ENCODE results near the gene ROBO1. TPM values are rescaled to one million over a fixed set of nuclear protein-coding genes. Genes with fewer than 3 reads are reported as not detected.

ROBO1 gene
- total and polyA plus RNA-seq, 2 of the 8 experiments (the other 6 are each of a cell fraction or from before 2014, with no cell fraction given): 51.4 to 91.0 TPM

DNA sequence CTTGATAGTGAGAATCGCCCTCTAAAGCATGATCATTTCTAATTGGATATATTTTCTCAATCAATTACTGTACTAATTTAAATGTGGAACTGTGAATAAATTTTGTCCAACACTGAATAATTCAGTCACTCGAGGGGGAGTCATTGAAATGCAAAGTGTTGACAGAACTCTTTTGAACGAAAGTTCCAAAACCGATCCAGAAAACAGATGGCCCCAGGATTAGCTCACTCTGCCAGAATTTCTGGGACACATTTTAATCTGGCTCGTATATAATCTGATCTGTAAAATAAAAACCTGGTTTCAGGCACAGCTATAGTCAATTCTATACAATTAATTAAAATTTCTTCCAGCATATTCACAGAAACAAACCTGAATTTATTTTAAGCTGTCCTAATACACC lies 580.4 kb downstream of the ROBO1 start:
- ChIA-PET CTCF (ENCODE audit: partially characterized antibody) (interaction anchor here (1.1 kb wide), 1 partner anchor 21 kb away, joined by 3 read pairs; no protein-coding TSS in a partner anchor), POLR2A (ENCODE audit: partially characterized antibody) (no interaction called here)

More for the DNA sequence above, 580.4 kb downstream of the ROBO1 start:
- Histone ChIP-seq H2BK15ac (ENCODE audit: low read length) (no peak overlapping the region), H3K23ac (ENCODE audit: insufficient read length) (no peak overlapping the region), H3K4me3 (ENCODE audit: extremely low read depth in 1 of 4, insufficient read depth in 2 of 4, low read depth in 3 of 4, low read length in 4 of 4) (no peak overlapping the region), H3K4ac (replicated peaks; ENCODE audit: insufficient read length, low read depth, low read length) (no peak overlapping the region), H4K20me1 (replicated peaks in 1 of 2; ENCODE audit: control insufficient read depth in 1 of 2, insufficient read depth in 2 of 2, low read length in 2 of 2) (no peaks in the 10 kb centered on the region), H3K56ac (replicated peaks; ENCODE audit: insufficient read length, low read depth, low read length) (no peak overlapping the region), H2BK5ac (ENCODE audit: low read depth, low read length) (no peak overlapping the region), H3K79me2 (ENCODE audit: control insufficient read depth in 1 of 2, insufficient read depth in 2 of 2, low read length in 2 of 2) (no peaks in the 10 kb centered on the region), H3K79me1 (ENCODE audit: low read depth, low read length) (no peaks in the 10 kb centered on the region), H4K8ac (ENCODE audit: extremely low read depth, insufficient read depth, low read length) (no peak overlapping the region), H2BK20ac (ENCODE audit: low read length) (no peak overlapping the region), H3K9ac (replicated peaks in 1 of 4; ENCODE audit: extremely low read depth in 1 of 4, low read depth in 3 of 4, low read length in 3 of 4) (no peak overlapping the region), H3K14ac (ENCODE audit: insufficient read length) (no peak overlapping the region), H3K18ac (ENCODE audit: extremely low read depth, low read length) (no peak overlapping the region), H3K27me3 (replicated peaks in 1 of 4; ENCODE audit: control insufficient read depth in 3 of 4, extremely low read depth in 1 of 4, insufficient read depth in 3 of 4, low read length in 3 of 4) (no peaks in the 10 kb centered on the region), H2BK120ac (replicated peaks; ENCODE audit: low read depth, low read length) (no peak overlapping the region), H3K4me2 (ENCODE audit: insufficient read depth in 1 of 2, low read depth in 2 of 2, low read length in 2 of 2) (no peak overlapping the region), H3K27ac (ENCODE audit: low read depth, low read length) (no peak overlapping the region), H2AFZ (ENCODE audit: low read length) (no peak overlapping the region), H3K4me1 (replicated peaks in 1 of 4; ENCODE audit: control insufficient read depth in 3 of 4, insufficient read depth in 4 of 4, low read length in 3 of 4) (no peaks in the 10 kb centered on the region), H2BK12ac (ENCODE audit: low read depth, low read length) (no peak overlapping the region), H3K36me3 (ENCODE audit: control insufficient read depth in 2 of 4, insufficient read depth in 4 of 4, low read length in 3 of 4) (no peaks in the 10 kb centered on the region), H3K23me2 (ENCODE audit: low read depth, low read length) (no peaks in the 10 kb centered on the region), H2AK5ac (ENCODE audit: low read depth, low read length) (no peak overlapping the region), H4K91ac (replicated peaks; ENCODE audit: insufficient read length, low read length) (no peak overlapping the region), H3K9me3 (ENCODE audit: insufficient read depth in 2 of 2, low read depth in 1 of 2, low read length in 1 of 2) (no peaks in the 10 kb centered on the region), H4K5ac (ENCODE audit: insufficient read length, low read depth, low read length) (no peak overlapping the region)
- FAIRE-seq (no peak), DNase-seq (ENCODE audit: low read depth in 1 of 2, low spot score in 2 of 2) (no peak)
- TF ChIP-seq GTF2F1 (IDR thresholded peaks at IDR 0.05; ENCODE audit: borderline replicate concordance, low read depth, low read length) (no peak), ZNF274 (IDR thresholded peaks at IDR 0.05; ENCODE audit: borderline replicate concordance, extremely low read depth, low read length) (no peak), SIN3A (conservative IDR thresholded peaks at IDR 0.05 in 1 of 2, IDR thresholded peaks at IDR 0.05 in 1 of 2; ENCODE audit: low read depth in 1 of 2, low read length in 2 of 2) (no peak), RBBP5 (IDR thresholded peaks at IDR 0.05; ENCODE audit: borderline replicate concordance, low read depth, low read length) (no peak), EGR1 (IDR thresholded peaks at IDR 0.05; ENCODE audit: borderline replicate concordance, low read depth, low read length) (no peak)
- WGBS, 2 experiments (ENCODE audit: extremely low coverage in 1 of 2, insufficient coverage in 1 of 2, insufficient read length in 1 of 2, insufficient replicate concordance in 2 of 2, low coverage in 1 of 2, low lambda C conversion rate in 2 of 2, missing lambda C conversion rate in 1 of 2): 90% methylated on average over 5 of the region's 5 CpGs; no CpG with 5 or more reads in 1 of the 2 experiments
